ENCODE data around the gene NAT8L. TPM values are rescaled to one million over a fixed set of nuclear protein-coding genes. Genes with fewer than 3 reads are reported as not detected.
A peak's percentile ranks its signal among the peaks of the same experiment; 100 is the strongest.
"Not testable (repeated sequence)": the region's sequence is repeated elsewhere in the genome, so short reads cannot be mapped to it uniquely, and the experiment has no call there.

Gene NAT8L, protein sequence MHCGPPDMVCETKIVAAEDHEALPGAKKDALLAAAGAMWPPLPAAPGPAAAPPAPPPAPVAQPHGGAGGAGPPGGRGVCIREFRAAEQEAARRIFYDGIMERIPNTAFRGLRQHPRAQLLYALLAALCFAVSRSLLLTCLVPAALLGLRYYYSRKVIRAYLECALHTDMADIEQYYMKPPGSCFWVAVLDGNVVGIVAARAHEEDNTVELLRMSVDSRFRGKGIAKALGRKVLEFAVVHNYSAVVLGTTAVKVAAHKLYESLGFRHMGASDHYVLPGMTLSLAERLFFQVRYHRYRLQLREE
- total RNA-seq: 10 to 100 TPM in 4 of 8 experiments, 1 to 10 TPM in 4; 2.0 to 17.1 (median 9.0) TPM

DNA sequence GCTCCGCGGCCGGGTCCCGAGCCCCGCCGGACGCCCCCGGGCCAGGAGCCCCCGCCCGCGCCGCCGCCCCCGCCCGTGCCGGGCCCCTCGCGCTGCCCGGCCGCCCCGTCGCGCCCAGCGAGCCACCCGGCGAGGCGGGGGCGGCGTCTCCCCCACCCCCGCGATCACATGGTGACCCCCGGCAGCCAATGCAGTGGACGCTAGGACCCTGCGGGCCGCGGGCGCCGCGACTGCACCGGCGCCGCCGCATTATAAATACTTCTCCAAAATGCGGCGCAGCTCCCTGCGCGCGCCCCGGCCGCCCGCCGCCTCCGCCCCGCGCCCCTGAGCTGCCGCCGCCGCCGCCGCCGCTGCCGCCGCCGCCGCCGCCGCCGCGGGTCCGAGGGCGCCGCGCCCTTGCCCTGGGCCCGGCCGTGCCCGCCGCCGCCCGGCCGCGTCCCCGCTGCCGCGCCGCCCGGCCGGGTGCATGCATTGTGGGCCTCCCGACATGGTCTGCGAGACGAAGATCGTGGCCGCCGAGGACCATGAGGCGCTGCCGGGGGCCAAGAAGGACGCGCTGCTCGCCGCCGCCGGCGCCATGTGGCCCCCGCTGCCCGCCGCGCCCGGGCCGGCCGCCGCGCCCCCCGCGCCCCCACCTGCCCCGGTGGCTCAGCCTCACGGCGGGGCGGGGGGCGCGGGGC, at the start of gene NAT8L:
TSS of gene NAT8L (plus strand) at position 282 of the 680 bp plus-strand sequence. CDS start at position 467, 185 bp downstream.
- no CpG with 5 or more reads among the region's 119 CpGs for WGBS, 10 experiments
- Histone ChIP-seq H3K27ac (peak within 1 kb of the TSS; percentile 95 to 97), H3K4me3 (peak within 1 kb of the TSS; percentile 73 to 99 (median 76)), H3K4me1 (replicated peaks in 1 of 2) (peaks cover 18 to 26% of the 10 kb centered on the region in 2 donors)
- peak; percentile 51 to 74 (median 61) for ATAC-seq (replicated peaks in 6 of 8)
- in situ Hi-C loops (cut with MboI; ENCODE audit: low pct_unique_long_range_greater_than_20kb in 2 of 9, low sequenced_read_pairs in 9 of 9, unreplicated experiment in 9 of 9): no loop called here

DNA sequence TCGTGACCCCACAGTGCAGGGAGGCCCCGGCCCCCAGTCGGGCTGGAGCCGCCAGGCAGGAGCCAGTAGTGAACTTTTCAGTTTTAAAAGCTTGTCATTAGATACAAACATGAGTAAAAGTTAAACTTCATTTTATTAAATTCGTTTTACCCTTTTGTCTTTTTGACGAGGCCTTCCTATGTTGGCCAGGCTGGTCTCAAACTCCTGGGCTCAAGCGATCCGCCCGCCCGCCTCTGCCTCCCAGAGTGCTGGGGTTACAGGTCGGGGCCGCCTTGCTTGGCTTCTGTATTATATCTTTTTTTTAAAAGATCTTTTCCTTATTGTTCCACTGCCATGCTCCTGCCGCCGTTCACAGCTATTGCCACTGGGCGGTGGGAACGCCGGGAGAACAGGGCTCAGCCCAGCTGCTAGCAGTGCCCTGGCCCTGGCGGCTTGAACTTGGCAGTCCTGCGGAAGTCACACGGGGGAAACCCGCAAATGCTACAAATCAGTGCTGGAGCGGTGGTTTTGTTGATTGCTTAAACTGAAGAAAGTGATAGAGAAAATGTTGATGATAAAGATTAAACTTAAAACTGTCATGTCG, 49.4 kb upstream of the NAT8L start:
- peak overlapping the region; percentile 82 to 99 (median 93) for H3K4me3 ChIP-seq
- in situ Hi-C loops (cut with MboI; ENCODE audit: low pct_unique_long_range_greater_than_20kb in 2 of 9, low sequenced_read_pairs in 9 of 9, unreplicated experiment in 9 of 9): no loop called here
- peak; percentile 28 to 59 (median 42) for ATAC-seq (replicated peaks in 6 of 8)
- peak overlapping the region; percentile 100 for H3K27ac ChIP-seq
- peaks cover 8 to 18% of the 10 kb centered on the region in 2 donors for H3K4me1 ChIP-seq (replicated peaks in 1 of 2)
- WGBS, 10 experiments: 7 to 70% (median 15%) methylated on average over 2 to 18 of the region's 23 CpGs; no CpG with 5 or more reads in 1 of the 10 experiments

GRCh38 chr4:2011583-2011982, 47.5 kb upstream of the NAT8L start:
- peaks cover 14 to 18% of the 10 kb centered on the region in 2 donors for H3K4me1 ChIP-seq (replicated peaks in 1 of 2)
- no peak for ATAC-seq (replicated peaks in 6 of 8)
- in situ Hi-C loops (cut with MboI; ENCODE audit: low pct_unique_long_range_greater_than_20kb in 2 of 9, low sequenced_read_pairs in 9 of 9, unreplicated experiment in 9 of 9): no loop called here
- no peak overlapping the region for H3K4me3 ChIP-seq
- no peak overlapping the region for H3K27ac ChIP-seq
- WGBS, 10 experiments: 50 to 100% (median 91%) methylated on average over 1 to 3 of the region's 3 CpGs

DNA sequence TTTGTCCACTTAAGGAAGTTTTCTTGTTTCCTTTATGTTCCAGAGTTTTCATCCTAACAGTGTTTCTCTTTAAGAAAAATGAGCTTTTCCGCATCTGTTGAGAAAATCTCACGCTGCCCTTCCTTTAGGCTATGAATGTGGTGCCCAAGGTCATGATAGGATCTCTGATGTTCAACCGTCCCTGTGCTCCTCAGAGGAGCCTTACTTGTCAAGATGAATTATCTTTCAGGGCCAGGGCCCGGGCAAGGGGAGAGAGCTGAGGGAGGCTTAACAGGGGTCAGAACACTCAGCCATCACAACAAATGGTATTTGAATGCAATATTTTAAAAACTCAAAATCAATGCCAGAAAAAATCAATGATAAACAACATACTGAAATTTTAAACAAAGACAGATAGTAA, 44.1 kb upstream of the NAT8L start:
- WGBS, 10 experiments: 10 to 88% (median 42%) methylated on average over 2 to 4 of the region's 4 CpGs; no CpG with 5 or more reads in 2 of the 10 experiments

DNA sequence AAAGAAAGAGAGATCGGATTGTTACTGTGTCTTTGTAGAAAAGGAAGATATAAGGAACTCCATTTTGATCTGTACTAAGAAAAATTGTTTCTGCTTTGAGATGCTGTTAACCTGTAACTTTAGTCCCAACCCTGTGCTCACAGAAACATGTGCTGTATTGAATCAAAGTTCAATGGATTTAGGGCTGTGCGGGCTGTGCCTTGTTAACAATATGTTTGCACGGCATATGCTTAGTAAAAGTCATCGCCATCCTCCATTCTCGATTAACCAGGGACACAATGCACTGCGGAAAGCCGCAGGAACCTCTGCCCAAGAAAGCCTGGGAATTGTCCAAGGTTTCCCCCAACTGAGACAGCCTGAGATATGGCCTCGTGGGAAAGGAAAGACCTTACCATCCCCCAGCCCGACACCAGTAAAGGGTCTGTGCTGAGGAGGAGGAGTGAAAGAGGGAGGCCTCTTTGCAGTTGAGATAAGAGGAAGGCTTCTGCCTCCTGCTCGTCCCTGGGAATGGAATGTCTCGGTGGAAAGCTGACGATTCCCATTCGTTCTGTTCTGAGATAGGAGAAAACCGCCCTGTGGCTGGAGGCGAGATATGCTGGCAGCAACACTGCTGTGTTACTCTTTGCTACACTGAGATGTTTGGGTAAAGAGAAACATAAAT, 37.6 kb upstream of the NAT8L start:
- in situ Hi-C loops (cut with MboI; ENCODE audit: low pct_unique_long_range_greater_than_20kb in 2 of 9, low sequenced_read_pairs in 9 of 9, unreplicated experiment in 9 of 9): not testable (repeated sequence)

More for the DNA sequence above, 44.1 kb upstream of the NAT8L start:
- Histone ChIP-seq H3K4me3 (no peak overlapping the region), H3K4me1 (replicated peaks in 1 of 2) (peaks cover 3 to 12% of the 10 kb centered on the region in 2 donors), H3K27ac (no peak overlapping the region)
- in situ Hi-C loops (cut with MboI; ENCODE audit: low pct_unique_long_range_greater_than_20kb in 2 of 9, low sequenced_read_pairs in 9 of 9, unreplicated experiment in 9 of 9): no loop called here
- no peak for ATAC-seq (replicated peaks in 6 of 8)

GRCh38 chr4:2024683-2025082, 34.4 kb upstream of the NAT8L start:
- H3K4me1 ChIP-seq (replicated peaks in 1 of 2): no peaks in the 10 kb centered on the region
- H3K27ac ChIP-seq: no peak overlapping the region
- no peak overlapping the region for H3K4me3 ChIP-seq
- no peak for ATAC-seq (replicated peaks in 6 of 8)
- in situ Hi-C loops (cut with MboI; ENCODE audit: low pct_unique_long_range_greater_than_20kb in 2 of 9, low sequenced_read_pairs in 9 of 9, unreplicated experiment in 9 of 9): no loop called here

More for the DNA sequence above, 37.6 kb upstream of the NAT8L start:
- WGBS, 10 experiments: 11 to 100% (median 72%) methylated on average over 2 to 12 of the region's 15 CpGs; no CpG with 5 or more reads in 2 of the 10 experiments
- H3K4me1 ChIP-seq (replicated peaks in 1 of 2); H3K27ac ChIP-seq; H3K4me3 ChIP-seq; ATAC-seq (replicated peaks in 6 of 8): not testable (repeated sequence)

- Histone ChIP-seq H3K4me1 (replicated peaks in 1 of 2) (no peaks in the 10 kb centered on the region), H3K27ac (no peak overlapping the region), H3K4me3 (no peak overlapping the region)
- no peak for ATAC-seq (replicated peaks in 6 of 8)
- in situ Hi-C loops (cut with MboI; ENCODE audit: low pct_unique_long_range_greater_than_20kb in 2 of 9, low sequenced_read_pairs in 9 of 9, unreplicated experiment in 9 of 9): no loop called here
Measured at GRCh38 chr4:2025817-2026216, 33.3 kb upstream of the NAT8L start.

GRCh38 chr4:2027120-2027519, 32.0 kb upstream of the NAT8L start:
- H3K4me1 ChIP-seq (replicated peaks in 1 of 2); in situ Hi-C loops (cut with MboI; ENCODE audit: low pct_unique_long_range_greater_than_20kb in 2 of 9, low sequenced_read_pairs in 9 of 9, unreplicated experiment in 9 of 9); H3K4me3 ChIP-seq; ATAC-seq (replicated peaks in 6 of 8); H3K27ac ChIP-seq: not testable (repeated sequence)
- 33 to 88% (median 80%) methylated on average over 1 to 4 of the region's 4 CpGs; no CpG with 5 or more reads in 1 of the 10 experiments for WGBS, 10 experiments

DNA sequence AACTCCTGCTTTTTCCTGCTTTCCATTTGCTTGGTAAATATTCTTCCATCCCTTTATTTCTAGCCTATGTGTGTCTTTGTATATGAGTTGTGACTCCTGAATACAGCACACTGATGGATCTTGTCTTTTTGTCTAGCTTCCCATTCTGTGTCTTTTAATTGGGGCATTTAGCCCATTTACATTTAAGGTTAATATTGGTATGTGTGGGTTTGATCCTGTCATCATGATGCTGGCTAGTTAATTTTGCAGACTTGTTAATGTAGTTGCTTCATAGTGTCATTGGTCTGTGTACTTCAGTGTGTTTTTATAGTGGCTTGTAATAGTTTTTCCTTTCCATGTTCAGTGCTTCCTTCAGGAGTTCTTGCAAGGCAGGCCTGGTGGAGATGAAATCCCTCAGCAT, 28.0 kb upstream of the NAT8L start:
- in situ Hi-C loops (cut with MboI; ENCODE audit: low pct_unique_long_range_greater_than_20kb in 2 of 9, low sequenced_read_pairs in 9 of 9, unreplicated experiment in 9 of 9); H3K4me1 ChIP-seq (replicated peaks in 1 of 2): not testable (repeated sequence)

DNA sequence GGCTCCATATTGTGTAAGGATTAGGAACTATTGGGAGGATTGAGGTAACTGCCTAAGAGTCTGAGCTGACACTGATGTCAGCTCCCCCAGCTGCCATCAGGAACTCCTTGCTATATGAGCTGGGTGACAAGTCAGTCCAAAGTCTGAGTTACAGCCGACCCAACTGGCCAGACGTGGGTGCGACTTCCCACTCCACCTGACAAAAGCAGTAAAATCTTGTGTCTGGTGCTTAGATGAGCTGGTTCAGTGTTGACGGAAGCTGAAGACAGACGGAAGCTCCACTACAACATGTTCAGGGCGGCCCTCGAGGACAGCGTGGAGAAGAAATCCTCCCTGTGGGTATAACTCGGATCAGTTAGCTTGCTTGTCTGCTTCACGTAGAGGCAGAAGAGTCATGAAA, 22.8 kb upstream of the NAT8L start:
- 71 to 92% (median 80%) methylated on average over 2 to 7 of the region's 10 CpGs; no CpG with 5 or more reads in 5 of the 10 experiments for WGBS, 10 experiments

More for the DNA sequence above, 28.0 kb upstream of the NAT8L start:
- not testable (repeated sequence) for ATAC-seq (replicated peaks in 6 of 8); H3K27ac ChIP-seq; H3K4me3 ChIP-seq

GRCh38 chr4:2036866-2037265, 22.3 kb upstream of the NAT8L start:
- H3K4me3 ChIP-seq: no peak overlapping the region
- H3K27ac ChIP-seq: no peak overlapping the region
- no peak for ATAC-seq (replicated peaks in 6 of 8)
- 60 to 100% (median 83%) methylated on average over 1 to 5 of the region's 7 CpGs; no CpG with 5 or more reads in 5 of the 10 experiments for WGBS, 10 experiments
- in situ Hi-C loops (cut with MboI; ENCODE audit: low pct_unique_long_range_greater_than_20kb in 2 of 9, low sequenced_read_pairs in 9 of 9, unreplicated experiment in 9 of 9): no loop called here
- H3K4me1 ChIP-seq (replicated peaks in 1 of 2): no peaks in the 10 kb centered on the region

More for the DNA sequence above, 22.8 kb upstream of the NAT8L start:
- Histone ChIP-seq H3K27ac (no peak overlapping the region), H3K4me1 (replicated peaks in 1 of 2) (no peaks in the 10 kb centered on the region), H3K4me3 (no peak overlapping the region)
- no peak for ATAC-seq (replicated peaks in 6 of 8)
- in situ Hi-C loops (cut with MboI; ENCODE audit: low pct_unique_long_range_greater_than_20kb in 2 of 9, low sequenced_read_pairs in 9 of 9, unreplicated experiment in 9 of 9): no loop called here

DNA sequence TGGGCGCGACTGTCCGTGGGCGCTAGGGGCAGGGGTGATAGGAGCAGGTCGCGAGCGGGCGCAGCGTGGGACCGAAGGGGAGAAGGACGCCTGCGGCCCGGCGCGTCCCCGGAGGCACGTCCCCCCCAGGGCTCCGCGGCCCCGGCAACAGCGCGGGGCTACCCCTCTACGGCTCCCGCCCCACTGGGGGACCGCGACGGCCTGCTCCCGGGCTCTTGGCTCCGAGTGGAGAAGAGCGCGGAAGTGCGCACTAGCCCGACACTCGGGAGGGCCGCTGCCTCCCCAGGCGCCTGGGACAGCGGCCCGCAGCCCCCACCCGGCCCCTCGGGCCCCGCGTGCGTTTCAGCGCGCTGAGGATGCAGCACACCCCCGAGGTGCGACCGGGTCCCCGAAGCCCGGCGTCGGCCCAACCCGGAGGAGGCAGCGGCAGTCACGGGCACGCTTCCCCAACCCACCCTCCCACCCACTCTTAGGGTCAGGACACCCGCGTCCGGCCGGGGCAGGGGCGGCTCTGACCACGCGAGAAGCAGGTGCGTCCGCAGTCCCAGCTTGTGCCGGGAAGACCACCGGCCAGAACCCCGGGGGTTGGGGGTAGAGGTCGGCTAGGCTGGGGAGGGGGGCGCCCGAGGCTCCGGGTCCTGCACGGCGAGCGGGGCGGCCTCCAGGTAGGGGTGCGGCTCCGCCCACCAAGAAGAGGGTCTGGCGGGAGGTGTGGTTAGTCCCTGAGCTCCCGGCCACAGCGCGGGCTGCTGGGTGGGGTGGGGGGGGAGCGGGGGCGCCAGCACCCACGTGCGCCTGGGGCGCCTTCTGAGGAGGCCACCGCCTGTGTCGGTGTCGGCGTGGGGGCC, 18.5 kb upstream of the NAT8L start:
- ATAC-seq (replicated peaks in 6 of 8): peak in 1 of 8 experiments; percentile 1
- H3K27ac ChIP-seq: no peak overlapping the region
- H3K4me1 ChIP-seq (replicated peaks in 1 of 2): peaks cover 0 to 4% of the 10 kb centered on the region in 2 donors
- peak overlapping the region; percentile 57 to 98 (median 71) for H3K4me3 ChIP-seq
- in situ Hi-C loops (cut with MboI; ENCODE audit: low pct_unique_long_range_greater_than_20kb in 2 of 9, low sequenced_read_pairs in 9 of 9, unreplicated experiment in 9 of 9): no loop called here
- WGBS, 10 experiments: 0% methylated on average over 1 to 2 of the region's 91 CpGs; no CpG with 5 or more reads in 8 of the 10 experiments
